ENCODE results near the gene SCRT2.

- no peak for TF ChIP-seq CTCF (IDR thresholded peaks at IDR 0.05)
- no peak for TF ChIP-seq POLR2AphosphoS5 (IDR thresholded peaks at IDR 0.05; ENCODE audit: low read depth, low read length)
- peak; percentile 88 to 95 for TF ChIP-seq REST (IDR thresholded peaks at IDR 0.05; ENCODE audit: insufficient read depth in 1 of 2, low read depth in 2 of 2, low read length in 1 of 2)
- peak; percentile 56; the same call in 1 of the 2 replicates for TF ChIP-seq SIN3A (IDR thresholded peaks at IDR 0.05; ENCODE audit: borderline replicate concordance, insufficient read depth, low read depth, low read length)
Observed at GRCh38 chr20:675453-676314, at the start of gene SCRT2.

All from Panc1 (cell line).